LNCaP clone FGC (cell line): ENCODE measurements around the gene LPIN1.

ENCODE experiments used
- DNase-seq: peaks from one replicate; pipeline ENCODE4 v3.0.0-alpha.2; 2011; ENCODE audit warnings: low read depth
- H3K4me3 ChIP-seq: 2 replicates; pipeline ENCODE4 v1.5.1; 2011; ENCODE audit warnings: mild to moderate bottlenecking, low read depth, low read length, control low read depth
- TF ChIP-seq, protein P1 (sequence below): IDR thresholded peaks from 2 replicates; pipeline ENCODE4 v1.5.1; 2012; ENCODE audit warnings: mild to moderate bottlenecking; ENCODE audit not compliant: control insufficient read depth, insufficient read depth; ENCODE audit errors: extremely low read depth

The LPIN1 gene

DNA sequence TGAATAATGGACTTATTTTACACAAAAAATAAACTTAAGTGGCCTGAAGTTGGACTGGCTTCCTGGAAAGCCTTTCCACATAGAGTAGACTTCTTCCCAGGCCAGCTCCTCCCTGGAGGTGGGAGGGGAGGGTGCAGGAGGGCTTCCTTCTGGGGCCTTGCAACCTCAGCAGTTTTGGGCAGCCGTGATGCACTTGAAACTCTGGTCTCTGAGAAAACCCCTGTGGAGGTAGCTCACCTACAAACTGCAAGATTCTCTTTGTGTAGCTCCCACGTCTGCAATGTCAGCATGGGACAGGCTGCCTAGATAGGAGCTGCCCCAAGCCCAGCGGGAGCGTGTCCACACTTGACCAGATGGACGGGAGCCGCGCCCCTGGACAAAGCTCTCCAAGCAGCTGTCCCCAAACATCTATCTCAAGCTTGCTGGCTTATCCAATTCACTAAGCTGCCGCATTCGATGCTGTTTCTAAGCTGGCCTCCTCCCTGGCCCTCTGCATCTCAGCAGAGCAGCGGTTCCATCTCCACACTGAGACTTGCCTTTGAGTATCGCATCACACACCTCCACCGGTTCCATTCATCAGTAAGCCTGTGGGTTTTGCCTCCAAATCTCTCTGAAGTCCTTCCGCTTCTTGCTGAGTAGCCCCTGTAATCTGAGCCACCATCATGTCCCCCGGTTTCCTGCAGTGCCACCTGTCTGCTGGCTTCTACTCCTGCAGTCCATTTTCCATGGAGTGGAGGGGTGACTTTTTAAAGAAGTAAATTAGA, 1.6 kb upstream of the LPIN1 start:
- no peak for DNase-seq
- TF ChIP-seq, protein P1, sequence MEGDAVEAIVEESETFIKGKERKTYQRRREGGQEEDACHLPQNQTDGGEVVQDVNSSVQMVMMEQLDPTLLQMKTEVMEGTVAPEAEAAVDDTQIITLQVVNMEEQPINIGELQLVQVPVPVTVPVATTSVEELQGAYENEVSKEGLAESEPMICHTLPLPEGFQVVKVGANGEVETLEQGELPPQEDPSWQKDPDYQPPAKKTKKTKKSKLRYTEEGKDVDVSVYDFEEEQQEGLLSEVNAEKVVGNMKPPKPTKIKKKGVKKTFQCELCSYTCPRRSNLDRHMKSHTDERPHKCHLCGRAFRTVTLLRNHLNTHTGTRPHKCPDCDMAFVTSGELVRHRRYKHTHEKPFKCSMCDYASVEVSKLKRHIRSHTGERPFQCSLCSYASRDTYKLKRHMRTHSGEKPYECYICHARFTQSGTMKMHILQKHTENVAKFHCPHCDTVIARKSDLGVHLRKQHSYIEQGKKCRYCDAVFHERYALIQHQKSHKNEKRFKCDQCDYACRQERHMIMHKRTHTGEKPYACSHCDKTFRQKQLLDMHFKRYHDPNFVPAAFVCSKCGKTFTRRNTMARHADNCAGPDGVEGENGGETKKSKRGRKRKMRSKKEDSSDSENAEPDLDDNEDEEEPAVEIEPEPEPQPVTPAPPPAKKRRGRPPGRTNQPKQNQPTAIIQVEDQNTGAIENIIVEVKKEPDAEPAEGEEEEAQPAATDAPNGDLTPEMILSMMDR: no peak
- H3K4me3 ChIP-seq: peak overlapping the region; percentile 30

DNA sequence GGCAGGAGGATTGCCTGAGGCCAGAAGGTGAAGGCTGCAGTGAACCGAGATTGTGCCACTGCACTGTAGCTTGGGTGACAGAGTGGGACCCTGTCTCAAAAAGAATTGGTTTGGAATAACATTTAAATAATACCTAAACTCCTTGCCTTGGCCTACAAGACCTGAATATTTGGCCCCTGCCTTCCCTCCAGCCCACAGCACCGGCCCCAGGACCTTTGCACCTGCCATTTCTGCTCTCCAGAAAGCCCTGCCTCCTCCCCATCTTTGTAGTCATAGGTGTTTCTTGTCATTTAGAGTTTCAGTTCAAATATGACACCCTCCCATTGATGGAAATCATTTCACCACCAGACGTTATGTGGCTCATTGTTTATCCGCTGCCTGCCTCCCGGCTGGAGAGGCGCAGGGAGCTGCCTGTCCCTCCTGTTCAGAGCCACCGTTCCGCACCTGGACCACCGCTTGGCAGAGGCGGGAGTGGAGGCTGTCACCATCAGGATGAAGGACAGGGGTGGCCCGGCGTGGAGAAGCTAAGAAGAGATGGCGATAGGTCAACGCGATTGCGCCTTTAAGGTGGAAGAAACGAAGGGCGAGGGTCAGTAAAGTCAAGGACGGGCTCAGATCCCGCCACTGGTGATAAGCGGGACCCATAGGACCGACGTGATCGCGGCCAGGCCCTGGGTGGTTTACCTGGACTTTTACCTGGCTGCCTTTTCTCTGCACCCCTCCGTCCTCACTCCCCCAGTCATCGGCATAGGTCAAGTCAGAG, 638 bp upstream of the LPIN1 start:
- DNase-seq: no peak
- peak overlapping the region; percentile 21; the same call in 1 of the 2 replicates for H3K4me3 ChIP-seq
- TF ChIP-seq, protein P1: no peak

DNA sequence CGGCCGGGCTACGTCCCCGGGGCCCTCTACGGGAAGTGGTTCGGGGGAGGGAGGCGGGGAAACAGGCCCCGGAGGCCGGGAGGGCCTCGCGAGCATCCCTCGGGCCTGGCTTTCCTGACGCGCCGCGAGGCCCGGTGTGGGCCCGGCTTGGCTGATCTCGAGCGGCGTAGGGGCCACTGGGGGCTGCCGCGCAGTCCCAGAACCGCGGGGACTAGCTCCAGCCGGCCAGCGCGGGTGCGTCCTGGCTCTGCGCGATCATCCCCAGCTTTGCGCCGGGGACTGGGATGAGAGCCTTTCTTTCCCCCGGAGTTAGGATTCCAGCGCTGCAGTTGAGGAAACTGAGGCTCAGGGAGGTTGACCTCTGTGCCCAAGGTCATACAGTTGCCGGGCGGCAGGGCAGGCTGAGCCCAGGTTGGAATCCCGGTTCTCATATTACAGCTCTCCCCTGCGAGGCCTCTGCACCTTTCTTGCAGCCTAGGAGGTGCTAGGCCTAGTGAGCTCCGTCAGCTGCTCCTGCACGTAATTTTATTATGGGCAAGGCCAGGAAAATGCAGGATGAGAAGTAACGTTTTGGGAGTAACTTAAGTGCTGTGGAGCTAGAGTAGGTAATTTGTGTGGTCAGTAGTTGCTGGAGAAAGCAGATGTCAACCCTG, 501 bp downstream of the LPIN1 start:
- DNase-seq: no peak
- TF ChIP-seq, protein P1: no peak
- H3K4me3 ChIP-seq: peak overlapping the region; percentile 78

DNA sequence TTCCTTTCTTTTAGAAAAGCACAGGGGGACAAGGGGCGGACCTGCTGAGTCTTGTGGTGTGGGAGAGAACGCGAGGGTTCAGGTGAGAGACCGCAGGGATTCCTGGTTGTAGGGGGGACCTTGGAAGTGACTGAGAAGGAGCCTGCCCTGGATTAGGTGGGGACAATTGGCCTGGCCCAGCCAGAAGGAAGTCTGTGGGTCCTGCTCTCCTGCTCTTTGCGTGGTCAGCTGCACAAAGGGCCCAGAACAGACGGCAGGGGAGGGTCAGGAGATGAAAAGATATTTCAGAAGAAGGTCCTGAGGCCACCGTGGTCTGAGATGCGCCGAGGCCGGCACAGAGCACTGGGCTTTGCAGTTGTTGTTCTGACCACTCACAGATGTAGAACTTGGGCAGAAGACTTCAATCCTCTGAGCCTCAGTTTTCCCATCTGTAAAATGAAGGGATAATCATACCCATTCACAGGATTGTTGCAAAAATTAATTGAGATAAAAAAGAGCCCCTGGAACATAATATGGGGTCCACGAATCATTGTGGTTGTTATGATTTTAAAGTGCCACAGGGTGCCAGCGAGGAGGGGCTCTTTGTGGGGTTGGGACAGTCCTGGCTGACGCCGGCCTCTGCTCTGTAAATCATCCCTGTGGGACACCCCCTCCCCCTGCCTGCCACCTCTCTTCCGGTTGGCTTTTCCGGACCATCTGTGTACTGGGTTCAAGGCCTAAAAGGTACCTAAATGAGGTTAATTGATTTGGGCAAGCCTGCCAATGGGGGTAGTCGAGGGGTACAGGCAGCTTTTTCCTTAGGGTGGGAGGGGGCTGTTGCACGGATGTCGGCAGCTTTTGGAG, 1.8 kb downstream of the LPIN1 start:
- peak overlapping the region; percentile 78 for H3K4me3 ChIP-seq
- no peak for DNase-seq
- TF ChIP-seq, protein P1: no peak

DNA sequence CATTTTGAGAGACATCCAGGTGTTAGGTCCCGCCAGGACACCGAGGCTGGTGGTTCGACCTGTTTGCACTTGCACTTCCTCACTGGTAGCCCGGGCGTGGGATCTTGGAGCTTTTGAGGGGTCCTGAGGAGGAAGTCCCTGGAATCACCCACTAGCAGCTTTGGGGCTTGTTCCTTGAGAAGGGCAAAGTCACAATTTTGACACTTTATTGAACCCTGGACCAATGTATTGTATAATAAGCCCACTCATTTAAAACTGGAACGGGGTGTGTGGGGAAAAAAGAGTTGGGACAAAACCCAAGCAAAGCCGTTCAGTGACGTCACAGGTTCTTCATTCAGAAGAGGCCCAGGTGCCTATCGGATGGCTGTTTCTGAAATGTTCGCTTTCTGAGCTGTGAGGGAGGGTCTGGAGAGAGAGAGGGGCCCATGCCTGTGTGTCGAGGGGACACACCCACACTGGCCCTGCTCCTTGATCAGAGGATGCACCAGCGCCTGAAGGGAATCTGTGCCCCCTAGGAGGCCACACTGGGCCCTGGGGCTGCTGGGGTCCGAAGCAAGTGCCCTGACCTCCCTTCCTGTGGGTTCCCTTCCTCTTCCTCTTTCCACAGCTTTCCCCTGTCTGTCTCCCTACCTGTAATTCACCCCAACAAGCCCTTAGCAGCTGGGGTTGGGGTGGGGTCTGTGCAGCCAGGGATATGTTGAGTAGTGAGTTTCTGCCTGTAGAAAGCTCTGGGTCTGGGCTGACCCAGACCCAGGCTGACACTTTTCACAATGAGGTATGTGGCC, 2.6 kb downstream of the LPIN1 start:
- H3K4me3 ChIP-seq: no peak overlapping the region
- TF ChIP-seq, protein P1: no peak
- no peak for DNase-seq
